Myocyte (in vitro differentiated cells): Measurements from ENCODE around the gene LRP8. TPM values are rescaled to one million over a fixed set of nuclear protein-coding genes. Genes with fewer than 3 reads are reported as not detected.
A peak's percentile ranks its signal among the peaks of the same experiment; 100 is the strongest.

Source experiments
- DNase-seq: peaks from one replicate; pipeline ENCODE4 v3.0.0-alpha.2; 2012; ENCODE audit warnings: low read depth
- total RNA-seq: library from RNA; depleted of rRNA; stranded (reverse); fragments of >200 nt; gene quantifications from 2 replicates; pipeline ENCODE4 v1.2.3, GENCODE V29; 2014

Gene LRP8
- total RNA-seq, 1 donor from 2014 or later, result 38.0 TPM

GRCh38 chr1:53340660-53341520 is 13.0 kb upstream of the LRP8 start:
- DNase-seq, result no peak

- DNase-seq, result no peak
These were observed 12.1 kb upstream of the LRP8 start for GRCh38 chr1:53339736-53340635.

- DNase-seq, result no peak
These were observed 10.6 kb upstream of the LRP8 start for GRCh38 chr1:53338423-53338822.

GRCh38 chr1:53337499-53337898 is 9.6 kb upstream of the LRP8 start:
- DNase-seq, result no peak

GRCh38 chr1:53336146-53336545 is 8.3 kb upstream of the LRP8 start:
- DNase-seq, result peak; percentile 64

GRCh38 chr1:53335661-53336060 is 7.8 kb upstream of the LRP8 start:
- DNase-seq, result no peak

GRCh38 chr1:53334781-53335180 is 6.9 kb upstream of the LRP8 start:
- DNase-seq, result no peak

- DNase-seq, result no peak
These were observed 6.4 kb upstream of the LRP8 start for GRCh38 chr1:53334312-53334711.

GRCh38 chr1:53332833-53333232 is 5.0 kb upstream of the LRP8 start:
- DNase-seq, result no peak

- no peak for DNase-seq
These were observed 4.3 kb upstream of the LRP8 start for GRCh38 chr1:53332186-53332564.

- DNase-seq, result no peak
These were observed 3.7 kb upstream of the LRP8 start for GRCh38 chr1:53331446-53332185.

GRCh38 chr1:53330819-53331218 is 2.9 kb upstream of the LRP8 start:
- no peak for DNase-seq

GRCh38 chr1:53328541-53329499 is 950 bp upstream of the LRP8 start:
- DNase-seq, result no peak

GRCh38 chr1:53327182-53327913 is 522 bp downstream of the LRP8 start:
- peak; percentile 25 for DNase-seq

GRCh38 chr1:53326598-53327181 is 1.2 kb downstream of the LRP8 start:
- DNase-seq, result no peak

GRCh38 chr1:53326088-53326597 is 1.7 kb downstream of the LRP8 start:
- DNase-seq, result peak; percentile 94

GRCh38 chr1:53325326-53326087 is 2.4 kb downstream of the LRP8 start:
- no peak for DNase-seq

GRCh38 chr1:53324728-53325297 is 3.1 kb downstream of the LRP8 start:
- DNase-seq, result no peak
